Esophagus squamous epithelium (tissue), 5 donors: Measurements from ENCODE around the gene METTL24. TPM values are rescaled to one million over a fixed set of nuclear protein-coding genes. Genes with fewer than 3 reads are reported as not detected.

Source experiments
- DNase-seq: peaks from one replicate; lab custom pipeline; 2025; lab: John Stamatoyannopoulos, UW
- H3K27ac ChIP-seq, 4 donors: fragments of 200-600 bp; sonication (generic); one replicate each; pipeline ENCODE4 v1.5.1; 2016 to 2019; ENCODE audit warnings: mild to moderate bottlenecking in 1 of 4
- H3K27me3 ChIP-seq, 4 donors: fragments of 200-600 bp; sonication (generic); 1 replicate in 3 of 4; 2 replicates in 1 of 4; pipeline versions ENCODE4 v1.5.1 to v1.6.0; 2017 to 2021; ENCODE audit warnings: antibody characterized with exemption in 1 of 4
- H3K36me3 ChIP-seq, 3 donors: fragments of 200-600 bp; sonication (generic); one replicate each; pipeline ENCODE4 v1.5.1; 2016 to 2019
- H3K4me1 ChIP-seq, 3 donors: fragments of 200-600 bp; sonication (generic); one replicate each; pipeline ENCODE4 v1.5.1; 2017 to 2019
- H3K4me3 ChIP-seq, 4 donors: fragments of 200-600 bp; sonication (generic); 1 replicate in 3 of 4; 2 replicates in 1 of 4; pipeline ENCODE4 v1.5.1; 2016 to 2019; ENCODE audit warnings: mild to moderate bottlenecking in 2 of 4, moderate library complexity in 1 of 4
- H3K9me3 ChIP-seq, 3 donors: fragments of 200-600 bp; sonication (generic); one replicate each; pipeline ENCODE4 v1.5.1; 2016 to 2019
- POLR2A ChIP-seq, 4 donors: fragments of 450-650 bp; IDR thresholded peaks; one replicate each; pipeline ENCODE4 v1.6.1; 2017; ENCODE audit warnings: antibody characterized with exemption in 4 of 4, mild to moderate bottlenecking in 4 of 4, moderate library complexity in 3 of 4
- WGBS, 2 donors: methylation state at CpG; one replicate each; pipeline ENCODE4 v1.1.5; 2018; 5-methylcytosine and 5-hydroxymethylcytosine counted together
- intact Hi-C: fragments of 100-400 bp; cut with DNase I; formaldehyde crosslinking; loops from one replicate; pipeline ENCODE4 v1.15.0; 2022
- total RNA-seq, 4 donors: library from RNA; depleted of rRNA; stranded (reverse); fragments of >200 nt; gene quantifications; one replicate each; pipeline ENCODE4 v1.1.0, GENCODE V29; 2016
- TF ChIP-seq, protein P1 (sequence below), 6 experiments: fragments of 450-650 bp in 4 of 6; fragments of 200-600 bp in 2 of 6; sonication (generic) in 2 of 6; IDR thresholded peaks; one replicate each; pipeline ENCODE4 v1.5.1; 2016 to 2019; ENCODE audit warnings: antibody characterized with exemption in 6 of 6, mild to moderate bottlenecking in 4 of 6, moderate library complexity in 4 of 6
- donor health status: DM: yes; HTN: yes; CAD: no.

Gene METTL24
- total RNA-seq, 4 donors from 2014 or later, result 0.57 to 4.0 (median 0.83) TPM; not detected in 1

DNA sequence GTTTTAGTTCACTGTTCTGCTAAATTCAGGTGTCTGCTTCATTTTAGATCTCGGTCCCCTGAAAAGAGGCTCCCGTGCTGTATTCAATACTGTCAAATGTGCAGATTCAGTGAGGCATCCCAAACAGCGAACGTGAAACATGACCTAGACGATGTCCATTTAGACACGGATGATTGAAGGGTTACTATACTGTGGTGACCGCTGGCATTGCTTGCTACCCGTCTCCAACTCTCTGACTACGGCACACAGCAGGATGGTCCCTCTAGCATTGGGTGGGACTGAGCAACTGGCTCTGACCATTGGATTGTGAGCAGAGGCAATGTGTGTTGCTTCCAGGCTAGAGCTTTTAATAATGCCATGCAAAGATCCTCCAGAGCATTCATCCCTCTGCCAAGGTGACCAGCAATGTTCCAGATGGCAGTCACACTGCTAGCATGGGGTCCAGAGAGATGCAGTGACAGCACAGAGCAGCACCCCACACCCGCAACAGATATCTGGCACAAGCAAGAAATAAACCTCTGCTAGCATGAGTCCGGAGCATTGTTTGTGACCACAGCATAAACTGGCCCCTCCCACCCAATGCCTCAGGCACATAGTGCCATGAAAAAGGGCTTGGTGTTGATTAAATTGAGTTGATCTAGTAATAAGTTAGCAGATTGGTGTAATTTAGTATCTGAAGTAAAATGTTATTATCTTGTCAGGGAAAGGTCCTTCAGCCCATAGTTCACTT, 9.0 kb downstream of the METTL24 start:
- no peaks in the 10 kb centered on the region for H3K9me3 ChIP-seq
- H3K36me3 ChIP-seq, result no peaks in the 10 kb centered on the region
- H3K4me1 ChIP-seq, result peaks cover 0 to 17% (median 0%) of the 10 kb centered on the region in 3 donors
- no peaks in the 10 kb centered on the region for H3K27me3 ChIP-seq
- WGBS, 2 donors, result 81 to 85% methylated on average over 8 to 11 of the region's 11 CpGs
- H3K4me3 ChIP-seq, result no peak overlapping the region
- H3K27ac ChIP-seq, result no peak overlapping the region
- TF ChIP-seq, protein P1, sequence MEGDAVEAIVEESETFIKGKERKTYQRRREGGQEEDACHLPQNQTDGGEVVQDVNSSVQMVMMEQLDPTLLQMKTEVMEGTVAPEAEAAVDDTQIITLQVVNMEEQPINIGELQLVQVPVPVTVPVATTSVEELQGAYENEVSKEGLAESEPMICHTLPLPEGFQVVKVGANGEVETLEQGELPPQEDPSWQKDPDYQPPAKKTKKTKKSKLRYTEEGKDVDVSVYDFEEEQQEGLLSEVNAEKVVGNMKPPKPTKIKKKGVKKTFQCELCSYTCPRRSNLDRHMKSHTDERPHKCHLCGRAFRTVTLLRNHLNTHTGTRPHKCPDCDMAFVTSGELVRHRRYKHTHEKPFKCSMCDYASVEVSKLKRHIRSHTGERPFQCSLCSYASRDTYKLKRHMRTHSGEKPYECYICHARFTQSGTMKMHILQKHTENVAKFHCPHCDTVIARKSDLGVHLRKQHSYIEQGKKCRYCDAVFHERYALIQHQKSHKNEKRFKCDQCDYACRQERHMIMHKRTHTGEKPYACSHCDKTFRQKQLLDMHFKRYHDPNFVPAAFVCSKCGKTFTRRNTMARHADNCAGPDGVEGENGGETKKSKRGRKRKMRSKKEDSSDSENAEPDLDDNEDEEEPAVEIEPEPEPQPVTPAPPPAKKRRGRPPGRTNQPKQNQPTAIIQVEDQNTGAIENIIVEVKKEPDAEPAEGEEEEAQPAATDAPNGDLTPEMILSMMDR (IDR thresholded peaks at IDR 0.05), result no peak
- no peak for TF ChIP-seq POLR2A (IDR thresholded peaks at IDR 0.05)
- DNase-seq, result no peak
- intact Hi-C loops, result no loop called here

DNA sequence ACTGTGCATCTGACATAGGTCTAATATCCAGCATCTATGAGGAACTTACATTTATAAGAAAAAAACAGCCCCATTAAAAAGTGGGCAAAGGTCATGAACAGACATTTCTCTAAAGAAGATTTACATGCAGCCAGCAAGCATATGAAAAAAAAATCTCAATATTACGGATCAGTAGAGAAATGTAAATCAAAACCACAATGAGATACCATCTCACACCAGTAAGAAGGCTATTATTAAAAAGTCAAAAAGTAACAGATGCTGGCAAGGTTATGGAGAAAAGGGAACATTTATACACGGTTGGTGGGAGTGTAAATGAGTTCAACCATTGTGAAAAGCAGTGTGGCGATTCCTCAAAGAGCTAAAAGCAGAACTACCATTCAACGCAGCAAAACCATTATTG, 13.1 kb downstream of the METTL24 start:
- Histone ChIP-seq H3K27me3 (no peaks in the 10 kb centered on the region), H3K36me3 (no peaks in the 10 kb centered on the region), H3K4me3 (no peak overlapping the region), H3K27ac (no peak overlapping the region), H3K9me3 (no peaks in the 10 kb centered on the region), H3K4me1 (peaks cover 0 to 5% (median 0%) of the 10 kb centered on the region in 3 donors)
- intact Hi-C loops, result no loop called here
- TF ChIP-seq POLR2A (IDR thresholded peaks at IDR 0.05), result no peak
- TF ChIP-seq, protein P1 (IDR thresholded peaks at IDR 0.05), result no peak
- DNase-seq, result no peak
- WGBS, 2 donors, result 71 to 79% methylated on average over 4 of the region's 4 CpGs

DNA sequence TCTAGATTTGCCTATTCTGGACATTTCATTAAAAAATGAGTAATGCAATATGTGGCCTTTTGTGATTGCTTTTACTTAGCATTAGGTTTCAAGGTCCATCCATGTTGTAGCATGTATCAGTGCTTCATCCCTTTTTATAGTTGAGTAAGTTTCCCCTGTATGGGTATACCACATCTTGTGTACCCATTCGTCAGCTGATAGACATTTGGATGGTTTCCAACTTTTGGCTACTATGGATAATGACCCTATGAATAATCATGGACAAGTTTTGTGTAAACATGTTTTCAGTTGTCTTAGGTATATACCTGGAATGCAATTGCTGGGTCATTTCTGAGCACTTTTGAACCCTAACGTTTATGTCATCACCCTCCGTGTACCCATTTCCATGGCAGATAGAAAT, 15.4 kb downstream of the METTL24 start:
- 90 to 96% methylated on average over 3 of the region's 3 CpGs for WGBS, 2 donors
- no peaks in the 10 kb centered on the region for H3K36me3 ChIP-seq
- H3K4me3 ChIP-seq, result no peak overlapping the region
- DNase-seq, result no peak
- intact Hi-C loops, result no loop called here
- no peaks in the 10 kb centered on the region for H3K9me3 ChIP-seq
- H3K27me3 ChIP-seq, result no peaks in the 10 kb centered on the region
- TF ChIP-seq, protein P1 (IDR thresholded peaks at IDR 0.05), result no peak
- TF ChIP-seq POLR2A (IDR thresholded peaks at IDR 0.05), result no peak
- no peaks in the 10 kb centered on the region for H3K4me1 ChIP-seq
- no peak overlapping the region for H3K27ac ChIP-seq

DNA sequence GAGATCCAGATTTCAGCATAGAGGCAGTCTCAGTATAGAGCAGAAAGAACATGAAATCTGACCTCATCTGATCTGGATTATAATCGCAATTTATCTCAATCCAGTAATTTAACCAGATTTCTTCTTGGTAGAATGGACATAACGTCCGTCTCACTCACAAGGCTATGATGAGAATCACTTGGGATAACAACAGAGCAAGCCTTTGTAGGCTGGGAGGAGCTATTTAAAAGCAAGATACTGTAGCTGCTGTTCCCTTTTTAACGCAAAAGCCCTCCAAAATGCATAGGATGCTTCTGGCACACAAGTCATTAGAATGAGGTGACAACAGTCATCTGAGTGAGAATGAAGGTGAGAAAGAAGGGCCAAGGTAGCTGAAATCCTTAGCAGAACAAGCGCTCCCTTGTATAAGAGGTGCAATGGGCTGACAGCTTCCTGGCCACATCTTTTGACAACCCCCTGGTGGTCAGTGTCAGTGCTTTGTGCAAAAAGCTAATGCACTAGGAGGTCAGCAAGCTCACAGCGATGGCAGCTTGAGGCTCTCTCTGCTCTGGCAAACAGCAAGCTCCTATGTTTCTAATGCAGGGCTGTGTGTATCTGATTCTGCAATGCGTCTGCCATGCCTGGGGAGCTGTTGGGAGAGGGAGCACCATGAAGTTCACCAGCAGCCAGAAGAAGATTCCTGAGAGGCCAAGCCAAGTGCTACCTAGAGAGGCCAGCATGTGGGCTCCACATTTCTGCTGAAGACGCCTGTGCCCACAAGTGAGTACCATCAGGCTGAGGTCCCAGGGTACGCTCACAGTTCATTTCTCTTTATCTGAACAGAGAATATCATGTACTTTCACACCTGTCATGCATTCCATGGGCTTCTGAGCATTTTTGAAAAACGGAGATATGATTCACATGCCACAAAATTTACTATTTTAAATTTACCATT, 16.2 kb downstream of the METTL24 start:
- Histone ChIP-seq H3K9me3 (no peaks in the 10 kb centered on the region), H3K27ac (no peak overlapping the region), H3K36me3 (no peaks in the 10 kb centered on the region), H3K27me3 (no peaks in the 10 kb centered on the region), H3K4me1 (no peaks in the 10 kb centered on the region), H3K4me3 (no peak overlapping the region)
- WGBS, 2 donors, result 72 to 88% methylated on average over 9 to 10 of the region's 10 CpGs
- TF ChIP-seq POLR2A (IDR thresholded peaks at IDR 0.05), result no peak
- TF ChIP-seq, protein P1 (IDR thresholded peaks at IDR 0.05), result no peak
- intact Hi-C loops, result no loop called here
- no peak for DNase-seq

DNA sequence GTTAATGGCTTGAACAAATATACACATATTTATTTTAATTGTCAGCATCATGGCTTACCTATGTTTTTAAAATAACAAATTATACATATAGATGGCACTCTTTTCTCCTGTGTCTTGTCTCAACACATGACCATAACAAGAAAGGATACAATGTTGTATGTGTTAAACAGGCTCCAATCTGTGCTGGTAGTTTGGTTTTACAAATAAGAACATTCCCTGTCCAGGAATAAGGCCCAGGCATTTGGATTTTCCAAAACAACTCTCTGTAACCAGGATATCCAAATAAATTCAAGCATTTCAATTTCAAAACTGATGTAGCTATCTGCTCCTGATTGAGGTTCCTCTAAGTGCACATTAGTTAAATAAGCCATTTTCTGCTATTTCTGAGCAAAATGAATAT, 17.1 kb downstream of the METTL24 start:
- Histone ChIP-seq H3K4me1 (no peaks in the 10 kb centered on the region), H3K9me3 (no peaks in the 10 kb centered on the region), H3K27me3 (no peaks in the 10 kb centered on the region), H3K36me3 (no peaks in the 10 kb centered on the region), H3K27ac (no peak overlapping the region), H3K4me3 (no peak overlapping the region)
- no peak for DNase-seq
- TF ChIP-seq, protein P1 (IDR thresholded peaks at IDR 0.05), result no peak
- no peak for TF ChIP-seq POLR2A (IDR thresholded peaks at IDR 0.05)
- intact Hi-C loops, result no loop called here
